HG03025 (cell line): ENCODE data around the gene SORCS1.
"Not testable (repeated sequence)": the region's sequence is repeated elsewhere in the genome, so short reads cannot be mapped to it uniquely, and the experiment has no call there.

Experiments used
- ATAC-seq: cut with Tn5 transposase; IDR thresholded peaks from one replicate; pipeline ENCODE4 v1.9.1; 2021; ENCODE audit warnings: mild to moderate bottlenecking, moderate library complexity; ENCODE audit not compliant: unreplicated experiment, low FRiP score

SORCS1 gene

DNA sequence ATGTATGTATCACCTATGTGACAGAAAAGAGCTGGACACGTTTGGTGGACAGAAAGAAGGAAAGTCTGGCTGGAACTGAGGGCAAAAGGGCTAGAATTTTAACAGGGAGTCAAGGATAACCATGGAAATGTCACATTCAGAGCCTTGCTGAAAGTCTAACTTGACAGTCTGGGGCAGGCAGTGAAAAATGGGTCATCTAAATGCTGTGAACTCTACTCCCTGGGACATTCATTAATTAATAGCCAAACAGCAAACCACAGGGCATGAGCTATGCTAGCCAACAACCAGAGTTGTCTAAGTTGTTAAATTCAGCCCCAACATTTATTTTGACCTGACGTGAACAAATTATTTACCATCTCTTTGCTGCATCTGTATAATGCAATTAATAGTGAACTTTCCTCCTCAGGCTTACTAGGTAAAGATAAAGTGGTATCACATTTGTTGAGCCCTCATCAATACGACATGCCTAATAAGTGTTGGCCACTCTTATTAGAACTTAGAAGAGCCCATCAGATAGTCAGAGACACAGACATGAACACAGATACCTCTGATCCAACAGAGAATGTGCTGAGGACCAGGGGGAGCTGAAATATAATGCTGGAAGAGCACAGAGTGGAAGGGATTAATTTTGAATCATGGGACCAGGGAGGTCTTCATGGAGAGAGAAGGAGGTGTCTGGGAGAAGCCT lies 109.9 kb downstream of the SORCS1 start:
- no peak for ATAC-seq

DNA sequence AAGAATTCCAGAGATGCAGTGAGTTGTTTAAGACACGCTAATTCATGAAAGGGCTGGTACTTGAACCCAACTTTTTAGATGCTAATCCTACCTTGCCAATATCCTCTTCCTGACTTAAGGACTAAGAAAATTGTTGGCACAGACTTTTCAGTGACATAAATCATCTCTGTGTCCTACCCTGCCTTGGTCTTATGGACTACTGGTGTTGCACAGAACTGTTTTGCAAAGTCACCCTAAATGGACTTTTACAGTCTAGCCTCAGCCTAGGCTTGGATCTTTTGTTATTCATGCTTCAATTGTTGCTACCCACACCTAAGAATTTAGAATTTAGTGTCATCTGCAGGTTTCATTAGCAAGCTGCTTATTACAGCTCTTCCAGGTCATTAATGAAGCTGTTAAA lies 112.7 kb downstream of the SORCS1 start:
- ATAC-seq, result no peak

DNA sequence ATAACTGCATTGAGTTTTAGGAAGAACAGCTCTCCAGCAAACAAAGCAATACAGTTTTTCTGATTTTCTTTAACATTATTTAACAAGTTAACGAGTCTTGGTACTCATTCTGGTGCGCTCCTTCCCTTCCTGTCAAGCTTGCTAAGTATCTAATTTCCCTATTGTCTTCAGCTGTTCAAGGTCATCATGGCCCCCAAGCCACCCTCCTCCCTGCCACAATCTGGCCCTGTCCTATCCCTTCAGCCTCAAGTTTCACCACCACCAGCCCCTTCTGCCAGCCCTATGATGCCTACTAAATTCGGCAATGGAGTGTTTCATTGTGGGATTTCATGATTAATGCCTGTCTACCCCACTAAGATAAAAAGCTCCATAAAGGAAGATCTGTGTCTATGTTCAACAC lies 121.0 kb downstream of the SORCS1 start:
- ATAC-seq, result no peak

DNA sequence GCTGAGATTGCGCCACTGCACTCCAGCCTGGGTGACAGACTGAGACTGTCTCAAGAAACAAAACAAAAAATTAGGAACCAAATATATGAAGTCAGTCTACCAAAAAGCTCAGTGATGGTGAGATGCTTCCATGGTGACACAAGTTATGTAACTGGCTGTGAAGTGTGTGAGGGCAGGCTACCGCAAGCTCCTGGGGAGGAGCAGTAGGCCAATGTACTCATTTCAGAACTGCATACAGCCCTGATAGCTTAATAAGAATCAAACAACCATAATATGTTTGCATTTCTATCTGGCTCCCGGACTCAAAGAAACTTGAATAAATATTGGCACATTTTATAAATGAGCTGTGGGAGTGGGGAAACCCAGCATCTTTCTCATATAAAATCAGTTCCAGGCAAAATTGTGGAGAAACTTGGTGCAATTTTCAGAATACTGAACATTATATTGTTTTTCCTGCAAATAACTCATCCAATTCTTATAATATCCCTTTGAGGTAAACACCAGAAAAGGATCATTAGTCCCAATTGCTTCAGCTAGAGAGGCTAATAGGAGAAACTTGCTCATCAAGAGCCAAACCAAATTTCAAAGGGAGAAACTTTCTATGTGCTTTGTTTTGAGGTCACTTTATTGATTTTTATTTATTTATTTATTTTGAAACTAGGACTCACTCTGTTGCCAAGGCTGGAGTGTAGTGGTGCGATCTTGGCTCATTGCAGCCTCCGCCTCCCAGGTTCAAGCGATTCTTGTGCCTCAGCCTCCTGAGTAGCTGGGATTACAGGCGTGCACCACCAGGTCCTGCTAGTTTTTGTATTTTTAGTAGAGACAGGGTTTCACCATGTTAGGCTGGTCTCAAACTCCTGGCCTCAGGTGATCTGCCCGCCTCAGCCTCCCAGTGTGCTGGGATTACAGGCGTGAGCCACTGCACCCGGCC lies 127.0 kb downstream of the SORCS1 start:
- ATAC-seq, result no peak

DNA sequence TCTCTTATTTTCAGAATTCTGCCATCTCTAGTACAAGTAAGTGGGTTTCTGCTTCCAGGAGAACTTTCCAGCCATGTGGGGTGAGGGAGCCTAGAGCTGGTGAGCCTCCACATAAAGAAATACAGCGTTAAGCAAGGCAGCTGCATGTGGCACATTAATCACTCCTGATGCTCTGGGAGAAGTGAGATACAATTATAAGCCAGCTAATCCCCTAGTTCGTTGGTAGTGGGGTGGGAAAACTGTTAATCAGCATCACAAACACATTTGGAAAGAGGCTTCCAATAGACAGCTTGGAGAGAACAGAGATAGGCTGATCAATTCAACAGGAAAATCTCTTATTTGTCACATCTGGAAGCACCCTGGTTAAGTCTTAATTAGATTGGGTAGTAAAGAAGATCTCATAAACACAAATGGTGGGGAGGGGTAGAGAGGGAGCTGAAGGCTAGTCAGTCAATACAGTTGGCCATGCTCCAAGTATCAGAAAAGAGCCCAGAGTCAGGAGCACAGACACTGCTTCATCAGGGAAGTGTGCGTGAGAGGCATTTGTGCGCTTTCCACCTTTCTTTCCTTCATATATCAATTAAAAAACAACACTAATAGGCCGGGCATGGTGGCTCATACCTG lies 130.6 kb downstream of the SORCS1 start:
- no peak for ATAC-seq

DNA sequence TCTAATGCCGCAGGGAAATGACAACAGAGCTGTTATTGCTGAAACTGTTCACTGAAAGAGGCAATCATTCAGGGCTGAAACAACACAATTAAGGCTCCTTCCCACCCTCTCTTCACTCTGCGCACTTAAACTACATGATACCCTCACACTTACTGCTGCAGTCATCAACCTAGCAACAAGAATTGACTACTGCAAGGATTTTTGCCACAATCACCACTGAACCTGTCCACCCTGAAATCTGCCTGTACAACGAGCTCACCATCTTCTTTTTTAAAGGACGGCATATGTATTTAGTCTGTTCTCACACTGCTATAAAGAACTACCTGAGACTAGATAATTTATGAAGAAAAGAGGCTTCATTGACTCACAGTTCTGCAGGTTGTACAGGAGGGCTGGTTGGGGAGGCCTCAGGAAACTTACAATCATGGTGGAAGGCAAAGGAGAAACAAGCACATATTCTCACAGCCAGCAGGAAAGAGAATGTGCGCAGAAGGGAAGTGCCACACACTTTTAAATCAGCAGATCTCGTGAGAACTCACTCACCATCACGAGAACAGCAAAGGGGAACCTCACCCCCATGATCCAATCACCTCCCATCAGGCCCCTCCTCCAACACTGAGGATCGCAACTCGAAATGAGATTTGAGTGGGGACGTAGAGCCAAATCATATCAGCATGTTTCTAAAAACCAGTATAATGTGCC lies 131.7 kb downstream of the SORCS1 start:
- no peak for ATAC-seq

DNA sequence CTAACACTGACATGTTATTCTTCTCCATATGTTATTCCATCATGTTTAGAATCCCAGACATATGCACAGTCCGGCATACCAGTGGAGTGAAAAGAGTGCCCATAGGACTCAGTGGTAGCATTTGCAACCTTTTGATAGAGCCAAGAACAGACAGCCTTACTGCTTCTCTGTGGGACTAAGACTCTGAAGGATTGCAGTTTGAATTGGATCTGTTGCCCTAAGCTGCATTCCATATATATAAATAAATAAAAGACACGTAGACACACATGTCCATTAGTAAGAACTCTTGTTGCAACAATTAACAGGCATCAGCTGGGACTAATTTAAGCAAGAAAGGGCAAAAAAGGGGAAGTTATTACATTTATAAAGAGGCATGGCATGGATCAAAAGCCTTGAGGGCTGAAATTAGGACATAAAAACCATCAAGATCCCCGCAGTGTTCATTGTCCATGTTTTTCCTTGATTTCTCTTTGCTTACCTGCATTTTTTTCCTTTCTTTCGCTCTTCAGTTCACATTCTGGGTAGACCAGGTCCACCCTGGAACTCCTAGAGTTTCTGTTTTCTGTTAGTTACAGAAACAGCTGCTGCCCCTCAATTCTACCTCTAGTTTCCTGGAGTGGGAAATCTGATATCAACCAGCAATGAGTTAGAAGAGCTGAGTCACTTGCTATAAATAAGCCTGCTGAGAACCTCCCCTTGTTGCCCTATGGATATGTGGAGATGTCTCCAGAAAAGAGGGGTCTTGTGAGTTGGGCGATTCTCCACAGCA lies 132.4 kb downstream of the SORCS1 start:
- ATAC-seq, result no peak

DNA sequence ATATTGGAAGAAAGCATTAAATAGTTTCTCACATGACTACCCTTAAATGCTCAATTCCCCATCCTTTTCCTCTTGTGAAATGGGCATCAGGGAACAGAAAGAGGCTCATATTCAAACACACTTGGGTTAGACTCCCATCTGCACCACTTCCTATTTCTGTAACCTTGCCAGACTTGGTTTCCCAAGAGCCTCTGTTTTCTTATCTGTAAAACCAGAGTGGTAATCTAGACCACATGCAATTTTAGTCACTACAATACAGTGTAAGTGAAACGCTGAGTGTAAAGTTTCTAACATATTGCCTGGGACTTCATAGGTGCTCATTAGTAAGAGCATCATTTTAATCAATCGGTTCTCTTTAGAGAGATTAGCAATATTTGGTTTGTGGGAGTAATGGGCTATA lies 136.3 kb downstream of the SORCS1 start:
- no peak for ATAC-seq

DNA sequence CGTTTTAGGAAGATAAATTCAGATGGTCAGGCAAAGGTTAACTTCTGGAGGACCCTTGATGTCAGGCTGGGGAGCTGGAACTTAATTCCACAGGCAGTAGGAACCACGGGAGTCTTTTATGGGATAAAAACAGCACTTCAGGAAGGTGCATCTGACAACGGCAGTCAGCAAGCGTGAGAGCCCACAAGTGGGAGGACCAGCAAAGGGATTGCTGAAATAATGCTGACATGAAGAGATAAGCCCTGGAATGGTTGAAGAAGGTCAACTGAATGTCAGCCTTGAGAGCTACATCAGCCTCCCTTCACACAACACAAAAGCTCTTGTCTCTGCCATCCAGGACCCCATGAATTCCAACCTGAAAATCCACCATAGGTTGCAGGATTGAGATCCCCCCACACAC lies 138.8 kb downstream of the SORCS1 start:
- no peak for ATAC-seq

DNA sequence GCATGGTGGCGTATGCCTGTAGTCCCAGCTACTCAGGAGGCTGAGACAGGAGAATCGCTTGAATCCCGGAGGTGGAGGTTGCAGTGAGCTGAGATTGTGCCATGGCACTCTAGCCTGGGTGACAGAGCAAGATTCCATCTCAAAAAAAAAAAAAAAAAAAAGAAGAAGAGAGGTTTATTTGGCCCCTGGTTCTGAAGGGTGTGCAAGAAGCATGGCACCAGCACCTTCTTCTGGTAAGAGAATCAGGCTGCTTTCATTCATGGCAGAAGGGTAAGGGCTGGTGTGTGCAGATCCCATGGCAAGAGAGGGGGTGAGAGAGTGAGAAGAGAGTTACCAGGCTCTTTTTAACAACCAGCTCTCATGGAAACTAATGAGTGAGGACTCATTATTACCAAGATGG lies 140.5 kb downstream of the SORCS1 start:
- not testable (repeated sequence) for ATAC-seq

DNA sequence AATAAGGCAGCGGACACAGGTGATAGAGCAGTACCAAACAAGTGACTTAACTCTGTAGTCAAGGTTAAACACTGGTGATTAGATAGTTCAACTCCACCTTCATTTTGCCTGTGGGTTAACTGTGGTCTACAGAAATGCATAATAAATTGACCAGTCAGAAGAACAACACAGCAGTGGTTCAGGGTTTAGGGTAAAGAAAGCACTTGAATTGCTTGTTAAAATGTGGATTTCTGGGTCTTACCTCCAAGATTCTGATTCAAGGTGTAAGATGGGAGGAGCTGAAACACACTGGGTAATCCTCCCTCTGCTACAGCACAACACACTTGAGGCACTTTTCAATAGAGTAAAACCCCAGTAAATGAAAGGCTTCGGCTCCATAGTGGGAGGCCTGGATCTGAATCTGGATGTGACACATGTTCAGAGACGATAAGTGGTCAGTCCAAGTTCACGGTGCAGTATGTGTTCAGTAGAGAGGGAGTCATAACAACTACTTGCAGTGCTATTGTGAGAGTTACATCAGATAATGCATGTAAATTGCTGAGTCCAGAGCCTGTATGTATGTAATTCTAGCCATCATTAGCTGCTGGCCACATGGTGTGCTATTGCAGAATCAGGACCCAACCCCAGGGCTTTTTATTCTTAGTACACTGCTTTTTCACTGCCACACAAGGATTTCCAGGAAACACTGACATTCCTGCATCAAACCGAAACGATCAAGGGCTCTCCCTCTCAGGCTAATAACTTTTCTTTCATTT lies 141.7 kb downstream of the SORCS1 start:
- ATAC-seq, result no peak

DNA sequence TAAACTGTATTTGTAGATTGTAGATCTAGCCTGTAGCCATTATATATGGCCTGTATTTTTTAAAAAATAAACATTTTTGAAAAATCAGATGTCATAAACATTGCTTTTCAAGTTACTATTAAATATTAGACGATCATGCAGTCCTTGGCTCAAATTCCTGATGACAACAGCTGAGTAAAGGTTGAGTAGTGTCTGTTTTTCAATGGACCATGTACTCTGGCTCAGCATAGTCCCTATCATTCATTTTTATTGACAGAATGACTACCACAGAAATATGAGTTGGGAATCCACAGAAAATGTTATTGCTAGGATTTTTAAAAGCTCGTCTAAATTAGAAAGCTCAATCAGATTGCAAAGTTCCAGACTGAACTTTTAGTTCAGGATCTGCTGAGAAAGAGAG lies 145.4 kb downstream of the SORCS1 start:
- no peak for ATAC-seq

DNA sequence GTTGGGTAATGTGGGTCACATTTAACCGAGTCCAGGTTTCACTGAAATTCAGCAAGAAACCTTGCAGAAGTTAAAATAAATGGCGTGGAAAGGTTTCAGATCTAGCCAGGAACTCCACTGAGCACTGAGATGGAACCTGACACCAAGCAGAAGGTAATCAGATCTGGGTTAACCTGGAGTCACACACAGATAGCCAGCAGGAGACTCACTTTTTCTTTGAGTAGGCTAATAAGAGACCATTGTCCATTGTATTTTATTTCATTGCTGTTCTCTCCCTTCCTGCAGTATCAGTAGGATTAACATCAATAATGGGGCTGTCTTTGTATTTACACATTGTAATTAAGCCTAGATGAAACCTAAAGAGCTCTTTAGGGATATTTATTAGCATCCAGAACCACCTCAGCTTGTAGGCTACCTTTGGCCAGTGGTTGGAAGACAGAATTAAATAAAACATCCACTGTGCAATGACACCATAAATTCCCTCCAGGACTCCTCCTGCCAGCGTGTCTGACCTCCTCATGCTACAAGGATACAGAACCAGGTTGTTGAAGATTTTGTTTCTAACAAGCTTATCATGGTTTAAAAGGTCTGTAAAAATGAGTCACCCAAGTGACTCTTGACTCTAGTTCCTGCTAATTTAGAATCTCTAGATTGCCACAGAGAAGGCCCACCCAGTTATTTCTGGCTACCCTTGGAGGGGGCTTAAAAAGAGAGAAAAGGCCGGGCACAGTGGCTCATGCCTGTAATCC lies 151.1 kb downstream of the SORCS1 start:
- no peak for ATAC-seq

DNA sequence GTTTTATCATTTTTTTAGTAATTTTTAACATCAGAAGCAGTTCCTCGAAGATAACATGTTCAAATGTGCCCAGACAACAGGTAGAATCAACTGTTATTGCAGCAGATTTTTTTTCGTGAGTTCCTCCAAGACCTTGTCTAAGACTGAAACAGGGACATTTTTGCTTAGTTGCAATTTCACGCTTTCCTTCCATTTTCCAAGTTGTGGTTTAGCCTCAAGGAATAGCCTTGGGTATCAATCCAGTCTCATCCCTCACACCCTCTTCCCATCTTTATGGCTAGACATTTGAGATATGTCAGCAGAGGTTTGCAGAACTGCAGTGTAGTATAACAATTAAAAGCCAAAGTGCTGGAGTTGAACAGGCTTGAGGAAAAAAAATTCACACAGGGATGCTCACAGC lies 152.5 kb downstream of the SORCS1 start:
- ATAC-seq, result no peak

DNA sequence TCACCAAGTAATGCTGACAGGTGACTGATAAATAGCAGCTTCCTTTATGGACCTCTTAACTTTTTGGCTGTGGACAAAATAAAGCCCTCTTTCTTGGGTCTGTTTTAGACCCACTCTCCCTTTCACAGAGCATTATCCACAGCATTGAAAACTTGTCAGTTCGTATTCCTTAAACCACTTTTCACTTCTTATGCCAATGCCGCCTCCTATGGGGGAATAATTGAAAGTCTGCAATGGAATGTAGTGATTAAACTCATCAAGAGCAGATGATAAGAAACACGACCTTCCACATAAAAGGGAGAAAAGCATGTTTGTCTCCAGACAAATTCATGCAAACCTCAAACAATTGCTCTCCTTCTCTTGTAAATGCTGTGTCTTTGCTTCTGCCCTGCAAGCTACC lies 153.4 kb downstream of the SORCS1 start:
- no peak for ATAC-seq

DNA sequence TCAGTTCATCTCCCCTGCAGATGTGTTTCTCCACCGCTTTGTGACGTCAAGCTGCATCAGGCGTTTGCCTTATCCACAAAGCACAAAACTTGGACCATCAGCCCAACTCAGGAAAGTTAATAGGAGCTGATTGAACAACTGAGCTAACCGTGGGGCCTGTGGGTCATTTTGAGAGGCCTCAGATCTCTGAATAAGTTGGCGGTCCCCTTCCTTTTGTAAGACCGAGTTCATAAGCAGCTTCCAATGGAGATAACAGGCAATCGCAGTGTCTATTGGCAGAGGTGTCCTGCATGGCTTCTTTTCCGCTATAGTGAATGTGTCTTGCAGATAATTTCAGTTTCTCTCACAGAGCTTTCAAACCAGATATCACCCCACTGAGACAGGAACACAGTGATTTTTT lies 154.0 kb downstream of the SORCS1 start:
- ATAC-seq, result no peak

DNA sequence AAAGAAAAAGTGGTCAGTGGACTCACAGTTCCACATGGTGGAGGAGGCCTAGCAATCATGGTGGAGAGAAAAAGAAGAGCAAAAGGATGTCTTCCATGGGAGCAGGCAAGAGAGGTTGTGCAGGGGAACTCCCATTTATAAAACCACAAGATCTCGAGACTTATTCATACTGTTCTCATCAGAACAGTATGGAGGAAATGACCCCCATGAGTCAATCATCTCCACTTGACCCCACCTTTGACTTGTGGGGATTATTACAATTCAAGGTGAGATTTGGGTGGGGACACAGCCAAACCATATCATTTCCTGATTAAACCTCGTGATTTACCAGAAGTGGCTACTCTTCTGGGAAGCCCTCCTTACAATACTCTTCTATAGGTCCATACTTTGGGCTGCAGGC lies 160.1 kb downstream of the SORCS1 start:
- no peak for ATAC-seq

DNA sequence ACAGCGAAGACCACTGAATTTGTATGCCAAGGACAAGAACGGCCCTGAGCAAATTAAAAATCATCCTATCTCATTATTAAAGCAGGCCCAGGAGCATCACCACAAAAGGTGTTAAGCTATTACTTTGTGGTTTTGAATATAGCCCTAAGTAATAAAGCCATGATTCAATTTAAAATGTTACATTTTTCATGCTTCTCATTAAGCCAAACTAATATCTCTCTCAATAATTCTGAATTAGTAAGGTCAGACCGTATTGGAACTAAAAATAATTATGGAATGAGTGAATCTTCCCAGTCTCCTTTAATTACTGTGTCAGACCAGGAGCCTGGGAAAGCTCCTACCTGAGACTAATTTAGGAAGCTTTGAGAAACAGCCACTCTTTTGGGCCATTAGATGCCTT lies 162.4 kb downstream of the SORCS1 start:
- no peak for ATAC-seq
